AG09319 (cell line): ENCODE data around the gene SLC44A1.

Experiments
- DNase-seq: peaks from one replicate; pipeline ENCODE4 v3.0.0-alpha.2; 2010; ENCODE audit warnings: low read depth; ENCODE audit errors: extremely low read depth
- CTCF ChIP-seq: IDR thresholded peaks from 2 replicates; pipeline ENCODE4 v1.5.1; 2011; ENCODE audit warnings: low read depth, mild to moderate bottlenecking, inconsistent platforms, low read length, moderate library complexity

SLC44A1 gene

GRCh38 chr9:105421864-105422263 lies 177.4 kb downstream of the SLC44A1 start:
- no peak for DNase-seq
- no peak for TF ChIP-seq CTCF

- DNase-seq, result no peak
- TF ChIP-seq CTCF, result peak; percentile 49
Observed at GRCh38 chr9:105425816-105426433, 181.5 kb downstream of the SLC44A1 start.

- no peak for TF ChIP-seq CTCF
Observed at GRCh38 chr9:105426657-105427056, 182.2 kb downstream of the SLC44A1 start.

GRCh38 chr9:105431424-105432246 lies 187.2 kb downstream of the SLC44A1 start:
- no peak for DNase-seq
- no peak for TF ChIP-seq CTCF

More at GRCh38 chr9:105426657-105427056, 182.2 kb downstream of the SLC44A1 start:
- no peak for DNase-seq

GRCh38 chr9:105432247-105432842 lies 187.9 kb downstream of the SLC44A1 start:
- no peak for TF ChIP-seq CTCF
- DNase-seq, result no peak

- no peak for DNase-seq
Observed at GRCh38 chr9:105435453-105435852, 191.0 kb downstream of the SLC44A1 start.

More at GRCh38 chr9:105435453-105435852, 191.0 kb downstream of the SLC44A1 start:
- no peak for TF ChIP-seq CTCF
